ENCODE results near the gene ARHGAP24. TPM values are rescaled to one million over a fixed set of nuclear protein-coding genes. Genes with fewer than 3 reads are reported as not detected.

Gene ARHGAP24
- total RNA-seq, 2 donors from 2014 or later, result 1.0 TPM; not detected in 1

DNA sequence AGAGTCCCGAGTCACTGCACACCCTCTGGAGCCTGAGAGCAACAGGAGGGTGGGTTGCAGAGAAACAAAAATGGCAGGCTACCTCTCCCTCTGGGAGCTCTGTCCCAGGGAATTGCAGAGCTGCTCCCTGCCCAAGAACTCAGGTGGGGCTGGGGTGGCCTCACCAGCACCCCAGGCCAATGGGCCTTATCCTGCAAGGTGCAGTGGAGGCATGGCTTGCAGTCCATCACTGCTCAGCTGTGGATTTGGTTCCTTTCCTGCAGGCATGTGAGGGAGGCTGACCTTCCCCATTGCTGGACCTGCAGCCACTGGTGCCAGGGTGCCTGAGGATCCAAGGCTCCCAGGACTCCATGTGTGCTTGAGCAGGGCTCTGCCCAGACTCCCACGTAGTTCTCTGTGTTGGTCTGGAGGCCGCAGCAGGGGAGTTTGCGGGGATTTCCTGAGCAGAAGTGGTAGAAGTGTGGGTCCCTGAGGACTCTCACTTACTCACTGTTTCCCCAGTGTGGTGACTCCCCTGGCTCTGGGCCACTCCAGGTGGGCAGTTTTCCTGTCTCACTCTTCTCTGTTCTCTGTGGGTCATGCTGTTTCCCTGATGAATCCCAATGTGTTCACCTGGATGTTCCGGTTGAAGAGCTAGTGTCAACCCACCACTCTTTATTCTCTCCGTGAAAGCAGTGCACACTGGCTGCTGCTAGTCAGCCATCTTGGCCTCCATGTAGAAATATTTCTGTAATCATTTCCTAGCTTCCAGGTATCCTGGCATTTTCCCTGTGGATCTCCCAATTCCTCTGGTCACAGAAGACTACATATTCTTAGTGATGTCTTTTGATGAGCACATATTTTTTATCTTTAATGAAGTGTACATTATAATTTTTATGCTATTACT, 82.3 kb downstream of the ARHGAP24 start:
- H3K9me3 Mint-ChIP-seq, result peaks cover 18% of the 10 kb centered on the region

DNA sequence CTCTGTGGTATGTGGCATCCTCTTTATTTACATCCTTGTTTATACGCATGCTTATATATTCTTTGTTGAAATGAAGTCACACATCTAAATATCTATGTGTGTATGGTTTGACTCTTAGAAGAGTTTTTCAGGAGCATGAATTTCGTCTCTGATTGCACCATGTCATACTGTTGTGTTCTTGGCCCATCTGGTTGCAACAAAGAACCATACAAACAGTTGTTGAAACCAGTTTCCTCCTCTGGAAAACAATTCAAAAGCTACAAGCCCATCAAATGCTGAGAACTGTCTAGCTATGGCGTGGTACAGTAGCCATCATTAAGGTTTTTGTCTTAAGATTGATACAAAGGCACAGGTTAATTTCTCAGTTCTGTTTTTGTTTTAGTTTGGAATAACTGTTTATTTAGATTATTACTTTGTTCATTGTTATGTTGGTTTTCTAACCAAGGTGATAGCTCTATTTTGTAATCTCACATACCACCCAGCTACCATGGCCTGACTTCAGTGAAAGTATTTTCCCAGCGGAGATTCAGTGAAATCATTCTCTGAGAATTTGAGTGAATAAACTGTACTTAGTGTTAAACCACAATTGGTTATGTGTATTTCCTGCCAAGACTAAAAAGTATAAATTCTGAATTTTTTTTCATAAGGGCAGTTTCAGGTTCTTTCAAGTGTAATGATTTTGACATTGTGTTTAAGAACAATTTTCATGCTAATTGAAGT, 91.0 kb downstream of the ARHGAP24 start:
- H3K9me3 Mint-ChIP-seq, result peaks cover 15% of the 10 kb centered on the region
- no peak overlapping the region for H3K4me3 Mint-ChIP-seq
- ATAC-seq, result no peak
- no peaks in the 10 kb centered on the region for H3K4me1 Mint-ChIP-seq (ENCODE audit: low read depth in 2 of 2)
- H3K27ac Mint-ChIP-seq, result no peak overlapping the region
- no peak for DNase-seq (ENCODE audit: low spot score)
- H3K27me3 Mint-ChIP-seq, result no peaks in the 10 kb centered on the region
- H3K36me3 Mint-ChIP-seq, result no peaks in the 10 kb centered on the region

More for the DNA sequence above, 82.3 kb downstream of the ARHGAP24 start:
- Mint-ChIP-seq H3K36me3 (peaks cover 10% of the 10 kb centered on the region), H3K4me1 (ENCODE audit: low read depth in 2 of 2) (no peaks in the 10 kb centered on the region), H3K4me3 (no peak overlapping the region), H3K27me3 (no peaks in the 10 kb centered on the region), H3K27ac (no peak overlapping the region)
- peak in 1 of 2 donors; percentile 65 for ATAC-seq
- no peak for DNase-seq (ENCODE audit: low spot score)

DNA sequence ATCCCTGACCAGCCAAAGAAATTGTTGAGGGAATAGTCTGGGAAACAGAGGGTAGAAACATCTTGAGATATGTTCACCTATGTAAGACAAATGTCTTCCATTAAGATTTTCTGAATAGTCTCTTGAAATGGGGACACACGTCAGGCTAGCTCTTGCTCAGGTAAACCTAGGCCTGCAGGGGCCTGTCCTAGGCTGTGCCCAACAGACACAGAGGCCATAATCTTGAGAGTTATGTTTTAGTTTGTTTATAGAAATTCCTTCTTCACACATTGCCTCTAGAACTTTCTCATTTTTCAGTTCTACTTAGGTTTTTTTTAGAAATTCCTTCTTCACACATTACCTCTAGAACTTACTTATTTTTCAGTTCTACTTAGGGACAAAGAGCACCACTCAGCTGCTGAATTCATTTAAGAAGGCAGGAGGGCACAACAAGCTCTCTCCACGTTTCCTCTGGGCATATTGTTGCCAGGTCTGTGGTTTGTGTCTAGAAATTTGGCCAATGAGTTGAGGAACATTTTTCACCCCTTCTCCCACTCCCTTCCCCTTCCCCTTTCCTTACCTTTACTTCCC, 94.9 kb downstream of the ARHGAP24 start:
- H3K4me1 Mint-ChIP-seq (ENCODE audit: low read depth in 2 of 2), result no peaks in the 10 kb centered on the region
- ATAC-seq, result no peak
- no peaks in the 10 kb centered on the region for H3K27me3 Mint-ChIP-seq
- no peaks in the 10 kb centered on the region for H3K36me3 Mint-ChIP-seq
- DNase-seq (ENCODE audit: low spot score), result no peak
- no peak overlapping the region for H3K27ac Mint-ChIP-seq
- no peak overlapping the region for H3K4me3 Mint-ChIP-seq
- peaks cover 7% of the 10 kb centered on the region for H3K9me3 Mint-ChIP-seq

DNA sequence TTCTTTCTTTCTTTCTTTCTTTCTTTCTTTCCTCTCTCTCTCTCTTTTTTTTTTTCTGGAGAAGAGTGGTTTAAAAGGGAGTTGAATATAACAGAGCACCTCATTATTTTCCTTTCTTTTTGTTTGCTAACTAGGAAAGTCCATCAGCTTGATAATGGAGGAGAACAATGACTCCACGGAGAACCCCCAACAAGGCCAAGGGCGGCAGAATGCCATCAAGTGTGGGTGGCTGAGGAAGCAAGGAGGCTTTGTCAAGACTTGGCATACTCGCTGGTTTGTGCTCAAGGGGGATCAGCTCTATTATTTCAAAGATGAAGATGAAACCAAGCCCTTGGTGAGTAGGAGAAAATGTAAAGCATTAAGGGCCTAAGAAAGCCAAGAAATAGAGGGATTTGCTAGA, 95.4 kb downstream of the ARHGAP24 start:
- ATAC-seq (no peak), DNase-seq (ENCODE audit: low spot score) (no peak)
- Mint-ChIP-seq H3K4me1 (ENCODE audit: low read depth in 2 of 2) (no peaks in the 10 kb centered on the region), H3K27me3 (no peaks in the 10 kb centered on the region), H3K27ac (no peak overlapping the region), H3K9me3 (peaks cover 7% of the 10 kb centered on the region), H3K4me3 (no peak overlapping the region), H3K36me3 (no peaks in the 10 kb centered on the region)

DNA sequence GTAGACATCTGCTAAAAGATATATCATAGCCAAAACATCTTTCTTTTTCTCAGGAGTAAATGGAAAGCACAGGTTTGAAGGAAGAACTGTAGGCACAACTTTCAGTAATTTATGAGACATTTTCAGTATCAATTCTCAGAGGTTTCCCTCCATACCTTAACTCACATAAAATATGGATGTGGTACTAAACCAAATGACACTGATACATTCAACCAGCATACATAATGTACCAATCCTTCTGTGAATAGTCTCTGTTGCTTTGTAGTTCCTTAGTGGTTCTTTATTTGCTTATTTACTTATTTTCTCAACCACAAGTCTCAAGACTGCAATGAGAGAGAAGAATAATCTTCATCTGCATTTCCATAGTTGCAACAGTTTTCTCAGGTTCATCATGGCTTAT, 96.1 kb downstream of the ARHGAP24 start:
- Mint-ChIP-seq H3K27me3 (no peaks in the 10 kb centered on the region), H3K4me3 (no peak overlapping the region), H3K9me3 (peaks cover 7% of the 10 kb centered on the region), H3K36me3 (no peaks in the 10 kb centered on the region), H3K27ac (no peak overlapping the region), H3K4me1 (ENCODE audit: low read depth in 2 of 2) (no peaks in the 10 kb centered on the region)
- DNase-seq (ENCODE audit: low spot score) (no peak), ATAC-seq (no peak)

DNA sequence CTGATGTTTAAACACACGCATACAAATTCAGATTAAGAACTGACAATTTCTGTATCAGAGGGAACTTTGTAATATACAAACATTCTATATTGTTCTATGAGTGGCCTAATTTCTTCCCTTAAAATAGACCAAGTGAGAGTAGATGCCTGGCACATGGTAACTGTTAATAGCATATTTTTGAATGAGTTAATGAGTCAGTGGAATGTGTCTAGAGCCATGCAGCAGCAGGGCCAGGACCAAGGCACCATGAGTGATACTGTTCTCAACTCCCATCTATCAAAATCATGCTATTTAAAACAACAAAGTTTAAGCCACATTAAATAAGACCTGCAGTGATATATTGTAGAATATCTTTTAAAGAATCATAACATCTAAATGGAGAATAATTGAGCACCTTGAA, 98.3 kb downstream of the ARHGAP24 start:
- H3K9me3 Mint-ChIP-seq, result peaks cover 7% of the 10 kb centered on the region
- no peak for ATAC-seq

DNA sequence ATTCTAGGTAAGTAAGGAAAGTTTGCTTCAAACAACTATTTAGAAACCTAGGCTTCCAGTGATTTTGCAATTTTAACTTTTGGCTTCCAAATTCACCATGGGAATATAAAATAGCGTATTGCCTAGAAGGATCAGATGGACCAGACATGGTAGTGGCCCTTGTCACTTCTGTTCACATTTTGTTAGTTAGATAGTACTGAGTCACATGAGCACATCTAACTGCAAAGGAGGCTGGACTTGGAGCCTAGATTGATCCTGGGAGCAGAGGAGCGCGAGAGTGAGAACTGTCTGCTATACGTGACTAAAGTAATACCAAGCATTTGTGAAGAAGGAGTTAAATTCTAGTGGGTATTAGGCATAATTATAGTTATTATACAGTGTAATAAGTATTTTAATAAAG, 102.4 kb downstream of the ARHGAP24 start:
- no peak overlapping the region for H3K27ac Mint-ChIP-seq
- no peak for ATAC-seq
- no peaks in the 10 kb centered on the region for H3K36me3 Mint-ChIP-seq
- H3K9me3 Mint-ChIP-seq, result peaks cover 3% of the 10 kb centered on the region
- no peaks in the 10 kb centered on the region for H3K27me3 Mint-ChIP-seq
- no peak for DNase-seq (ENCODE audit: low spot score)
- H3K4me1 Mint-ChIP-seq (ENCODE audit: low read depth in 2 of 2), result no peaks in the 10 kb centered on the region
- H3K4me3 Mint-ChIP-seq, result no peak overlapping the region

More for the DNA sequence above, 98.3 kb downstream of the ARHGAP24 start:
- Mint-ChIP-seq H3K4me3 (no peak overlapping the region), H3K27me3 (no peaks in the 10 kb centered on the region), H3K4me1 (ENCODE audit: low read depth in 2 of 2) (no peaks in the 10 kb centered on the region), H3K27ac (no peak overlapping the region), H3K36me3 (no peaks in the 10 kb centered on the region)
- no peak for DNase-seq (ENCODE audit: low spot score)

DNA sequence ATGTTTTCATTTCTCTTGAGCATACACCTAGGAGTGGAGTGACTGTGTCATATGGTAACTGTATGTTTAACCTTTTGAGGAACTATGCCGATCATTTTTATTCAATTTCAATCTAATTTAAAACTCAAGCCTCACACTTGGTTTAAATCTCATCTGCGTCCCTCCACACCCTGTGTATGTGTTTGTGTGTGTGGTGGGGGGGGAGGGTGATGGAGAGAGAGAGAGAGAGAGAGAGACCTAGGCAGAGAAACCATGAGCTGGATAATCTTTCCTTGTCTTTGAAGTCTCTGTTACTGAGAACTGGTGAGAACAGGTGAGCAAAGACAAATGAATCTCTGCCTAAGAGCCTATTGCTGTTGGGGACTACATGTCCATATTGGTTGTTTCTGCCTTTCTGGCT, 105.0 kb downstream of the ARHGAP24 start:
- H3K9me3 Mint-ChIP-seq, result peaks cover under 1% of the 10 kb centered on the region
- ATAC-seq (no peak), DNase-seq (ENCODE audit: low spot score) (no peak)
- no peak overlapping the region for H3K4me3 Mint-ChIP-seq
- H3K27ac Mint-ChIP-seq, result no peak overlapping the region
- H3K27me3 Mint-ChIP-seq, result no peaks in the 10 kb centered on the region
- no peaks in the 10 kb centered on the region for H3K36me3 Mint-ChIP-seq
- no peaks in the 10 kb centered on the region for H3K4me1 Mint-ChIP-seq (ENCODE audit: low read depth in 2 of 2)

DNA sequence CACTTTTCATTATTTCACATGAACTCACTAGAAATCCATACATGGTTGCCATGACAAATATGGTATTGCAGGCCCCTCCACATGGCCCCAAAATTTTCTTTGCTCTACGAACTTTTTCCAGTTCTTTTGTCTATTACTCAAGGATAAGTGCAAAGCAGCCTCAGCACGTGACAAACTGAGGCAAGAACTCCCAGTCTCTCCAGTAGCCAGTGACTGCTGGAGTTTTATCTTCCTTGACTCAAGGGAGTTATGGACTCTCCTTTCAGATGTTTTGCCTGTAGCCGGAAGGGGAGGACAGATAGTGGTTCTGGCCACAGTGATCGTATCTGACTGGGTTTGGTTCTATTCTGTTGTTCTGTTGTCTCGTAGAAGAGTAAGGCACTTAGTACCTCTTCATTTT, 105.5 kb downstream of the ARHGAP24 start:
- no peak for DNase-seq (ENCODE audit: low spot score)
- Mint-ChIP-seq H3K27me3 (no peaks in the 10 kb centered on the region), H3K4me1 (ENCODE audit: low read depth in 2 of 2) (no peaks in the 10 kb centered on the region), H3K27ac (no peak overlapping the region), H3K9me3 (peaks cover 3% of the 10 kb centered on the region), H3K4me3 (no peak overlapping the region), H3K36me3 (no peaks in the 10 kb centered on the region)
- ATAC-seq, result no peak

DNA sequence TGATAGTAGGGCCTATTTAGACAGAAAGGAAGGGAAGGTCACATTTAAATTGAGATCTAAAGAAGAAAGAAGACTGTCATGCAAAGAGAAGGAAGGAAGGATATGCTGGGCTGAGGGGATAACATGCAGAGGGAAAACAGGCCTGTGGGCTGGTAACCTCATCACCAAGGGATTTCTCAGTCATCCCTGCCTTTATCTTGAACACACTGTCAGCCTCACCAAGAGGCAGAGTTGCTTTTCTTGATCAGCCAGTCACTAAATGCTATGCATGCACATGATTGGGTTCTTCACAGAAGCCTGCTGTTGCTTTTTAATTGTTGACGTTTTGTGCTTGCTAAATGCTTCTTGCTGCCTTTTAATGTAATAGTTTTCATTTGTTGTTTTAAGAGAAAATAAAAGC, 113.0 kb downstream of the ARHGAP24 start:
- no peak overlapping the region for H3K27ac Mint-ChIP-seq
- peaks cover 9% of the 10 kb centered on the region for H3K9me3 Mint-ChIP-seq
- no peaks in the 10 kb centered on the region for H3K4me1 Mint-ChIP-seq (ENCODE audit: low read depth in 2 of 2)
- DNase-seq (ENCODE audit: low spot score) (no peak), ATAC-seq (no peak)
- no peak overlapping the region for H3K4me3 Mint-ChIP-seq
- peaks cover 6% of the 10 kb centered on the region for H3K36me3 Mint-ChIP-seq
- H3K27me3 Mint-ChIP-seq, result no peaks in the 10 kb centered on the region

DNA sequence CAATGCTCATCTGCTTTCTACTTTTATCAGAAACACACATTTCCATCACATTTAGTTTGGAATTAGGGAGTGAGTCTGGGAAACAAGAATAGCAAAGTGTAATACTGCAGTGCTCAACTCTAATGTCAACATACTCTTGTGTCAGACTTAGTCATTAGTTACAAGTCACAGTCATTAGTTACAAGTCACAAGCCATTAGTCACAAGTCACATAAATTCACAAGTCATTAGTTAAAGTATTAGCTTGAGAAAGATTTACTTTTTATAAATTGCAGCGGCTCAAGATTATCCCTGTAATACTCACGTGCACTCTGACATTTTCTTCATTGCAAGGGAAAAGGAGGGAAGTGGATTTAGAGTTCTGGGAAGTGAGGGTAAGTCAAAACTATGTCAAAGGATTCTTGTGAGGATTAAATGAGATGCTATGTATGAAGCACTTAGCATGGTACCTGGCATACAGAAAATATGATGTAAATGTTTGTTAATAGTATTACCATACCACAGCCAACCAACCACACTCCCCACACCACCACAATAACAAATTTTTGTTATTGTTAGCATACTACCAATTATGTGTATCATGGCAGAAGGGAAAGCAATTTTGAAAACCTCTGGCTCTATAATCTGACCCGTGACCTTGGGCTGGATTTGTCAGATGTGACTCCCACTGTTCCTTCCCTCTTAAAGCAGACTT, 116.6 kb downstream of the ARHGAP24 start:
- peaks cover 10% of the 10 kb centered on the region for H3K9me3 Mint-ChIP-seq
- no peak overlapping the region for H3K27ac Mint-ChIP-seq
- peaks cover 4% of the 10 kb centered on the region for H3K36me3 Mint-ChIP-seq
- no peak overlapping the region for H3K4me3 Mint-ChIP-seq
- H3K27me3 Mint-ChIP-seq, result no peaks in the 10 kb centered on the region
- ATAC-seq, result no peak
- no peaks in the 10 kb centered on the region for H3K4me1 Mint-ChIP-seq (ENCODE audit: low read depth in 2 of 2)
- no peak for DNase-seq (ENCODE audit: low spot score)

DNA sequence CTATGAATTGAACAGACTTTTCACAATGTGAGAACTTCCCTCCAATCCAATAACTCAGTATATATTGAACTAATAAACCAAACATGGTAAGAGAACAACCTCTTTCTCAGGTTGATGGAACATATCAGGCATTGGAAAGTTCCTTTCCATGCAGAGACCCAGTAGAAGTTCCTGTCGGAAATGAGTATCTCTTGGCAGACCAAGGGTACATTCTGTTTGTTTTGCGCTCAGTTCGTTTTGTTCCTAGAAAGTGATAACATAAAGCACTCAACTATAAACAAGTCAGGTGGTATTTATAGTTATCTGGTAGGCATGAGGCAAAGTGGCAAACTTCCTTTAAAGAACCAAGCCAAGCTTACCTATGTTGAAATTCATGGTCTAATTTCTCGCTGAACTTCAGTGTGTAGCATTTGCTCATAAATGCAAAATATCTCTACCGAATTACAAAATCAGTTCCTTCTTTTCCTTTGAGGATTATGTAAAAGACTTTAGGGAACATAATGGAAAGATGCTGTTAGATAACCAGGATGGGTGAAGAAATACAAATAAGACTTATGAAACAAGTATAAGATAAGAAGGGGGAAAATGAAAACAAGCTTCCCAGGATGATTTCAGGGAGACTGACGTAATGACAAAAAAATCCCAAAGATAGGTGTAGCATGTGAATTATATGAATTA, 120.3 kb downstream of the ARHGAP24 start:
- H3K36me3 Mint-ChIP-seq, result peaks cover 4% of the 10 kb centered on the region
- no peak for ATAC-seq
- no peak overlapping the region for H3K27ac Mint-ChIP-seq

DNA sequence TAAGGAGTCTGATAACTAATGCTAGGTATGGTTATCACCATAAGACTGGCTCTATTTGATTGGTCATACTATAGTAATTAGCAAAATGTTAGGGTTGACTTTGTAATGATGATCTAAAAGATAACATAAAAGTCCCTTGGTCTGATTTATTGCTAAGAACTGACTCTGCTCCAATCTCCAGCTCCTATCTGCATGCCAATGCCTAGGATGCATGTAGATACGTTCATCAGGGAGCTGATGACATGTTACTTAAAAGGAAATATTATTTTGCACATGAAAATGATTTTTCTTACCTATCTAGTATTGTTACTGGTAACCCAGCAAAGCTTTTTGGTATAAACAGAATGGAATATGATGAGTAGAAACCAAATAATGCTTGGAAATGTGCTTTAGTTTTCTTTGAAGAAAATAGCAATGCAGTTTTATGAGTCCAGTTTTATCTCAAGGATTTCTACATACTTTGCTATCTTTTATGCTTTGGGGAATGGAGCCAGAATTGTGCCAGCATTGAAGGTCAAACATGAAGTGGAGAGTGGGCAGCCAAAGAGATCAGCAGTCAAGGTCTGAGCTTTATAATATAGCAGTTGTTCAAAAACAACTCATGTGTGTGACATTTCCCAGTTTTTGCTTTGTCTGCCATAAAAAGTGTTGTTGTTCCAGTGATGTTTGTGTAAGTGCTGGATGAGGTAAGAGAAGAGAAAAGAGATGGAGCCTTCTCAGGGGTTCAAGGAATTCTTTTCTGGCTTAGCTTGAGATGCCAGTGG, 121.0 kb downstream of the ARHGAP24 start:
- DNase-seq (ENCODE audit: low spot score), result no peak
- H3K9me3 Mint-ChIP-seq, result peaks cover 11% of the 10 kb centered on the region
- H3K27me3 Mint-ChIP-seq, result no peaks in the 10 kb centered on the region
- H3K4me1 Mint-ChIP-seq (ENCODE audit: low read depth in 2 of 2), result no peaks in the 10 kb centered on the region
- no peak overlapping the region for H3K27ac Mint-ChIP-seq
- no peak for ATAC-seq
- no peak overlapping the region for H3K4me3 Mint-ChIP-seq
- H3K36me3 Mint-ChIP-seq, result peaks cover 4% of the 10 kb centered on the region

More for the DNA sequence above, 120.3 kb downstream of the ARHGAP24 start:
- Mint-ChIP-seq H3K9me3 (peaks cover 10% of the 10 kb centered on the region), H3K27me3 (no peaks in the 10 kb centered on the region), H3K4me3 (no peak overlapping the region), H3K4me1 (ENCODE audit: low read depth in 2 of 2) (no peaks in the 10 kb centered on the region)
- DNase-seq (ENCODE audit: low spot score), result no peak
